NCI-H526 treated with DMSO at 0.1 percent for 48 hours (cell line): ENCODE results near the gene UTS2R.
"Not testable (repeated sequence)": the region's sequence is repeated elsewhere in the genome, so short reads cannot be mapped to it uniquely, and the experiment has no call there.

Experiments
- DNase-seq: peaks from one replicate; lab custom pipeline; 2025; lab: John Stamatoyannopoulos, UW

Gene UTS2R

GRCh38 chr17:82334204-82334621 lies 37.4 kb upstream of the UTS2R start:
- DNase-seq: no peak

GRCh38 chr17:82334622-82335394 lies 36.8 kb upstream of the UTS2R start:
- no peak for DNase-seq

GRCh38 chr17:82338858-82339633 lies 32.5 kb upstream of the UTS2R start:
- no peak for DNase-seq

GRCh38 chr17:82339634-82340580 lies 31.7 kb upstream of the UTS2R start:
- no peak for DNase-seq

GRCh38 chr17:82342361-82343079 lies 29.0 kb upstream of the UTS2R start:
- DNase-seq: no peak

- DNase-seq: no peak
These were observed 28.0 kb upstream of the UTS2R start for GRCh38 chr17:82343560-82343959.

- DNase-seq: no peak
These were observed 27.2 kb upstream of the UTS2R start for GRCh38 chr17:82344175-82344907.

GRCh38 chr17:82345151-82345976 lies 26.2 kb upstream of the UTS2R start:
- DNase-seq: no peak

- no peak for DNase-seq
These were observed 24.9 kb upstream of the UTS2R start for GRCh38 chr17:82346342-82347300.

GRCh38 chr17:82347994-82348393 lies 23.6 kb upstream of the UTS2R start:
- DNase-seq: not testable (repeated sequence)

- DNase-seq: no peak
These were observed 23.1 kb upstream of the UTS2R start for GRCh38 chr17:82348434-82348833.

GRCh38 chr17:82348866-82349265 lies 22.7 kb upstream of the UTS2R start:
- no peak for DNase-seq

- DNase-seq: no peak
These were observed 22.3 kb upstream of the UTS2R start for GRCh38 chr17:82349287-82349701.

GRCh38 chr17:82350182-82351030 lies 21.2 kb upstream of the UTS2R start:
- no peak for DNase-seq

GRCh38 chr17:82351254-82351712 lies 20.3 kb upstream of the UTS2R start:
- DNase-seq: no peak

- peak; percentile 74 for DNase-seq
These were observed 19.7 kb upstream of the UTS2R start for GRCh38 chr17:82351713-82352488.

- DNase-seq: no peak
These were observed 18.1 kb upstream of the UTS2R start for GRCh38 chr17:82353484-82353883.
